ENCODE data around the gene ITPKB.

The ITPKB gene

DNA sequence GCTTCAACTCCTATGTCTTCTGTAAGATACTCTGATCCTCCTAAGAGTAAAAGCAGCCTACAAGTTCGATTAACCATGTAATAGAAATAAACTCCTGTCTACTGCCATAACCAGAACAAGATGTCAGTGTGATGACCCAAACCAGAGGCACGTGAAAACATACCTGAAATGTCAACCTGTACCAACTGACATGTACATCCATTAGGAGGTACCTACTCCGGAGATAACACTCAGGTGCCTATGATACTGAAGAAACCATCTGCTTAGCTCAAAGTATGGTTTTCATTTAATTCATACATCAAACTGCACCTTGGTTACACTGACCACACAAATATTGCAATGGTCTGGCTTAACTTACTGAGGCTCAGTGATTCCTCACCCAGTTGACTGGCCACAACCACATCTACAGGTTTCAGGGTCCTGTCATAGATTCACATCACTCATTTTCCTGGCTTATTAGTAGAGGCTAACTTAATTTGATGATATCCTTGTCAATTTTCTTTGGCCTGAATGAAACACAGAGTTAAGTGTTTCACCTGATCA, 4.4 kb downstream of the ITPKB start:
- no peaks in the 10 kb centered on the region for H3K27me3 ChIP-seq (replicated peaks; ENCODE audit: insufficient read depth, low read length)
- H3K9me3 ChIP-seq (replicated peaks; ENCODE audit: insufficient read depth, low read length) = no peaks in the 10 kb centered on the region
- H3K9me2 ChIP-seq (replicated peaks; ENCODE audit: insufficient read depth, low read length) = no peaks in the 10 kb centered on the region
- no peak overlapping the region for H3K9ac ChIP-seq (ENCODE audit: low read length)
- H3K4me1 ChIP-seq (ENCODE audit: low read length) = peaks cover 43% of the 10 kb centered on the region
- H3K4me3 ChIP-seq (ENCODE audit: low read length) = no peak overlapping the region
- DNase-seq = no peak
- no peak for TF ChIP-seq EZH2 (optimal IDR thresholded peaks at IDR 0.05; ENCODE audit: low read depth, low read length)
- TF ChIP-seq EZH2phosphoT487 (IDR thresholded peaks at IDR 0.05; ENCODE audit: low read length) = no peak
- TF ChIP-seq, protein P1, sequence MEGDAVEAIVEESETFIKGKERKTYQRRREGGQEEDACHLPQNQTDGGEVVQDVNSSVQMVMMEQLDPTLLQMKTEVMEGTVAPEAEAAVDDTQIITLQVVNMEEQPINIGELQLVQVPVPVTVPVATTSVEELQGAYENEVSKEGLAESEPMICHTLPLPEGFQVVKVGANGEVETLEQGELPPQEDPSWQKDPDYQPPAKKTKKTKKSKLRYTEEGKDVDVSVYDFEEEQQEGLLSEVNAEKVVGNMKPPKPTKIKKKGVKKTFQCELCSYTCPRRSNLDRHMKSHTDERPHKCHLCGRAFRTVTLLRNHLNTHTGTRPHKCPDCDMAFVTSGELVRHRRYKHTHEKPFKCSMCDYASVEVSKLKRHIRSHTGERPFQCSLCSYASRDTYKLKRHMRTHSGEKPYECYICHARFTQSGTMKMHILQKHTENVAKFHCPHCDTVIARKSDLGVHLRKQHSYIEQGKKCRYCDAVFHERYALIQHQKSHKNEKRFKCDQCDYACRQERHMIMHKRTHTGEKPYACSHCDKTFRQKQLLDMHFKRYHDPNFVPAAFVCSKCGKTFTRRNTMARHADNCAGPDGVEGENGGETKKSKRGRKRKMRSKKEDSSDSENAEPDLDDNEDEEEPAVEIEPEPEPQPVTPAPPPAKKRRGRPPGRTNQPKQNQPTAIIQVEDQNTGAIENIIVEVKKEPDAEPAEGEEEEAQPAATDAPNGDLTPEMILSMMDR (IDR thresholded peaks at IDR 0.05; ENCODE audit: low read length) = no peak
- H3K27ac ChIP-seq (ENCODE audit: low read length) = no peak overlapping the region
- peaks cover 16% of the 10 kb centered on the region for H3F3A ChIP-seq (ENCODE audit: insufficient read depth, low read length)
- H2AFZ ChIP-seq (ENCODE audit: low read length) = no peak overlapping the region
- peak overlapping the region; percentile 71 for H3K4me2 ChIP-seq (ENCODE audit: low read depth, low read length)
- H3K36me3 ChIP-seq (replicated peaks; ENCODE audit: insufficient read depth, low read length) = peaks cover 7% of the 10 kb centered on the region; the same call in 1 of the 2 replicates
- peaks cover 92% of the 10 kb centered on the region for H3K79me2 ChIP-seq (ENCODE audit: low read length)
- H4K20me1 ChIP-seq (ENCODE audit: insufficient read depth, low read length) = peaks cover 15% of the 10 kb centered on the region; the same call in 1 of the 2 replicates

DNA sequence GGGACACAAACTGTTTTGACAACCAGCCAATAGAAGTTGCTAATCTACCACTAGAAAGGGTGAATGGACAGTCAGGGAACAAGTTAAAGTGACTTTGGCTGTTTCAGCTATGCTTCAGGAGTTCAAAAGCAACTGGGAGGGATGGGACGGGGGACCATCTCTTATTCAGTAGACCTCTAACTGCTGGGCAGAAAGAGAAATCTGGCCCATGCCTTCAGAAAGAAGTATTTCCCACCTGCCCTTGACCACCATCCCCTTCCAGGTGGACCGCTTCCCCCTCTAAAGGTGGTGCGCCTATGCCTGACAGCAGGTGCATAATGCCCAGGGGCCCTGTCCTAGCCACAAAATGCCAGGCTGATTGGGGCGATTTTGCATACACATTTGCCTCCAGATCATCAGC, 5.2 kb downstream of the ITPKB start:
- Histone ChIP-seq H4K20me1 (ENCODE audit: insufficient read depth, low read length) (peaks cover 15% of the 10 kb centered on the region; the same call in 1 of the 2 replicates), H3K4me2 (ENCODE audit: low read depth, low read length) (peak overlapping the region; percentile 71), H3K79me2 (ENCODE audit: low read length) (peaks cover 100% of the 10 kb centered on the region), H2AFZ (ENCODE audit: low read length) (no peak overlapping the region), H3F3A (ENCODE audit: insufficient read depth, low read length) (peaks cover 8% of the 10 kb centered on the region; the same call in 1 of the 2 replicates), H3K27ac (ENCODE audit: low read length) (no peak overlapping the region), H3K36me3 (replicated peaks; ENCODE audit: insufficient read depth, low read length) (peaks cover 9% of the 10 kb centered on the region; the same call in 1 of the 2 replicates), H3K9me3 (replicated peaks; ENCODE audit: insufficient read depth, low read length) (no peaks in the 10 kb centered on the region), H3K9me2 (replicated peaks; ENCODE audit: insufficient read depth, low read length) (no peaks in the 10 kb centered on the region), H3K4me1 (ENCODE audit: low read length) (peaks cover 43% of the 10 kb centered on the region), H3K27me3 (replicated peaks; ENCODE audit: insufficient read depth, low read length) (no peaks in the 10 kb centered on the region), H3K4me3 (ENCODE audit: low read length) (no peak overlapping the region), H3K9ac (ENCODE audit: low read length) (no peak overlapping the region)
- DNase-seq = no peak
- TF ChIP-seq, protein P1 (IDR thresholded peaks at IDR 0.05; ENCODE audit: low read length) = no peak
- TF ChIP-seq EZH2 (optimal IDR thresholded peaks at IDR 0.05; ENCODE audit: low read depth, low read length) (no peak), EZH2phosphoT487 (IDR thresholded peaks at IDR 0.05; ENCODE audit: low read length) (no peak)

DNA sequence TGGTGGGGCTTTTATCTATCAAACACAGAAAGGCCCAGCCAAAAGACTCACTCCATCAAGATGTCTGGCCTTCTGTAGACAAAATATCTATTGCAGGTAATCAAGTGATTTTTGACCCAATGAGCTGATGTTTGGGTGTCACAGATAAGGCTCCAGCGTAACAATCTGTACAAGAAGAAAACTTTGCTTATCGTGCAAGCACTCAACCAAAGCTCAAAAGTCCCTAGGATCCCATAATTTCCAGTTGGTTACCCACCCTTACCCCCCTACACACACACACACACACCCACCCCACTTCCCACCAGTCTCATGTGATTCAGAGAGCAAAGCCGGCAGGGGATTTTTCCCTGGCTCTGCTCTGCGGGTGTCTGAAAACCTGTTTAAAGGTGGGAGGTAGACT, 5.8 kb downstream of the ITPKB start:
- Histone ChIP-seq H3K9me2 (replicated peaks; ENCODE audit: insufficient read depth, low read length) (no peaks in the 10 kb centered on the region), H3K27me3 (replicated peaks; ENCODE audit: insufficient read depth, low read length) (no peaks in the 10 kb centered on the region), H3K4me3 (ENCODE audit: low read length) (no peak overlapping the region), H3K27ac (ENCODE audit: low read length) (no peak overlapping the region), H4K20me1 (ENCODE audit: insufficient read depth, low read length) (peaks cover 15% of the 10 kb centered on the region; the same call in 1 of the 2 replicates), H2AFZ (ENCODE audit: low read length) (no peak overlapping the region), H3K9me3 (replicated peaks; ENCODE audit: insufficient read depth, low read length) (no peaks in the 10 kb centered on the region), H3K36me3 (replicated peaks; ENCODE audit: insufficient read depth, low read length) (peaks cover 13% of the 10 kb centered on the region; the same call in 1 of the 2 replicates), H3K79me2 (ENCODE audit: low read length) (peaks cover 100% of the 10 kb centered on the region), H3K4me1 (ENCODE audit: low read length) (peaks cover 43% of the 10 kb centered on the region), H3K9ac (ENCODE audit: low read length) (no peak overlapping the region), H3K4me2 (ENCODE audit: low read depth, low read length) (peak overlapping the region; percentile 71; the same call in 1 of the 2 replicates), H3F3A (ENCODE audit: insufficient read depth, low read length) (peaks cover 4% of the 10 kb centered on the region; the same call in 1 of the 2 replicates)
- DNase-seq = no peak
- TF ChIP-seq EZH2phosphoT487 (IDR thresholded peaks at IDR 0.05; ENCODE audit: low read length) (no peak), EZH2 (optimal IDR thresholded peaks at IDR 0.05; ENCODE audit: low read depth, low read length) (no peak)
- TF ChIP-seq, protein P1 (IDR thresholded peaks at IDR 0.05; ENCODE audit: low read length) = no peak

Measured in MM.1S (cell line).